Measurements from ENCODE around the gene SEC16A.

Gene SEC16A

DNA sequence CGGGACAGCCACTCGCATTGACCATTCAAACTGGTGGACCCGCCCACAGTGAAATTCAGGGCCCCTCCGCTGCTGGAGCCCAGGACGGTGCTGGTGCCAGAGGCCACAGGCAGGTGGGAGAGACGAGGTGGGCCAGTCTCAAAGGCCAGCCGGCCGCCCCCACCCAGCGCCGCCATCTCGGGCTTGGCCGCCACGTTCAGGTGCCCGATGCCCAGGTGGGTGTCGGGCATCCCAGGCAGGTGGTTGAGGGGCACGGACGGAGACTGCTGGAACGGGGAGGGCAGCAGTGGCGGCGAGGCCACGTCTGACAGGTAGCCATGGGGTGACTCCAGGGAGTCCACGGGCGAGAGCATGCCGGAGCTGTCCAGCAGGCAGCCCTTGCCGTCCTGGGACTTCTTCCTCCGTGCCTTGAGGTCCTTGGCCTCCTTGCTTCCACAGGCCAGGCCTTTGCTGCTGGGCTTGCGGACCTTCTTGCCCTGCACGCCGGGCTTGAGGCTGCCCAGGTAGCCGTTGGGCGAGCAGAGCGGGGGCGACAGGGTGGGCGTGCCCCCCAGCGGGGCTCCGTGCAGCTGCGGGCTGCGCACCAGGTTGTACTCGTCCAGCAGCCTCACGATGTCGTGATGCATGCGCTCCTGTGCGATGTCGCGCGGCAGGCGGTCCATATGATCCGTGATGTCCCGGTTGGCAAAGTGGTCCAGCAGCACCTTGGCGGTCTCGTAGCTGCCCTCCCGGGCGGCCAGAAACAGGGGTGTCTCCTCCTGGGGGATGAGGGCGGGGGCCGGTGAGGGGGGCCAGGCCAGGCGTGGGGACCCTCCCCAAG is 14.2 kb upstream of the SEC16A start:
- no peak overlapping the region for H3K4me3 ChIP-seq (replicated peaks; ENCODE audit: low read depth, low read length)
- no peak for TF ChIP-seq CTCF (IDR thresholded peaks at IDR 0.05; ENCODE audit: low read depth, low read length, missing control alignments)
- DNase-seq (ENCODE audit: extremely low read depth, low read depth), result no peak

DNA sequence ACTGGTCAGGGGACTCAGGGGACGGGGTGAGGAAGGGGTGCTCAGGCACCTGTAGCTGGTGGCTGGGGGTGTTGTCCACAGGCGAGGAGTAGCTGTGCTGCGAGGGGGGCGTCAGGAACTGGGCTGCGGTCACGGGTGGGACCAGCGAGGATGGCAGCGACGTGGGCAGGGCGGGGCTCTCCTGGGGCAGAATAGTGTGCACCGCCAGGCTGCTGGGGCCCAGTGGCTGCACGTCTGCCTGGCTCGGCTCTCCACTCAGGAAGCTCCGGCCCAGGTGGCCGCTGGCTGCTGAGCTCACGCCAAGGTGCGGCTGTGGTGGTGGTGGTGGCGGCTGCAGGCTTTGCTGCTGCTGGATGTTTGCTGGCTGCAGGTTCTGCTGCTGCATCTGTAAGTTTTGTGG is 13.3 kb upstream of the SEC16A start:
- no peak for TF ChIP-seq CTCF (IDR thresholded peaks at IDR 0.05; ENCODE audit: low read depth, low read length, missing control alignments)
- no peak for DNase-seq (ENCODE audit: extremely low read depth, low read depth)
- H3K4me3 ChIP-seq (replicated peaks; ENCODE audit: low read depth, low read length), result no peak overlapping the region

- no peak for TF ChIP-seq CTCF (IDR thresholded peaks at IDR 0.05; ENCODE audit: low read depth, low read length, missing control alignments)
- no peak overlapping the region for H3K4me3 ChIP-seq (replicated peaks; ENCODE audit: low read depth, low read length)
- DNase-seq (ENCODE audit: extremely low read depth, low read depth), result no peak
Measured at GRCh38 chr9:136495238-136495800, 12.5 kb upstream of the SEC16A start.

DNA sequence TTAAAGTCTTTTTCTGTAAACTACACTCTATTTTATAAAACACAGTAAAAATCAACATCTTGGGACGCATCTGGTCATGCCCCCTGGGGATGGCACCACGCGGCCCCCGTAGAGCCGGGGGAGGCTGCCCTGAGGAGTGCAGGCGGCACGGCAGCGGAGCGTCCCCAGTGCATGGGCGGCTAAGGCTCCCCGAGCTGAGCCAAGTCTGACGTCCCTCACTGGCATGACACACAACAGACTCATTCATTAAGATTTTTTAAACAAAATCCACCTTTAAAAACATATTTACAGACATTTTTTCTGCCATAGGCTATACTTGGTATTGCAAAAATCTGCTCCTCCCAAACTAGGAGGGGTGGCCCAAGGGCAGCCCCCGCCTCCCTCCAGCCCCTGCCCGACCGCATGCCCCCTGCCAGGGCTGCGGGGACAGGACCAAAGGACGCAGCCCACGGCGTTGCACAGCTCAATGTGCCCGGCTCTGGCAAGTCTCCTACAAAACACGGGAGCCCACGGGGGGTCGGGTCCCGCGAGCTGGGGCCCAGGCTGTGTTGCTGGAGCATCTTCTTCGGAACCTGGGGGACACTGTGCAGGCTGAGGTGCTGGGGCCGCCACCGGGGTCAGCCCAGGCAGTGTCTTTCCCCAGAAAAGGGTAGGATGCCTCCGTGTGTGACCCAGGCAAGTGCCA is 11.8 kb upstream of the SEC16A start:
- TF ChIP-seq CTCF (IDR thresholded peaks at IDR 0.05; ENCODE audit: low read depth, low read length, missing control alignments), result no peak
- DNase-seq (ENCODE audit: extremely low read depth, low read depth), result no peak
- H3K4me3 ChIP-seq (replicated peaks; ENCODE audit: low read depth, low read length), result no peak overlapping the region

DNA sequence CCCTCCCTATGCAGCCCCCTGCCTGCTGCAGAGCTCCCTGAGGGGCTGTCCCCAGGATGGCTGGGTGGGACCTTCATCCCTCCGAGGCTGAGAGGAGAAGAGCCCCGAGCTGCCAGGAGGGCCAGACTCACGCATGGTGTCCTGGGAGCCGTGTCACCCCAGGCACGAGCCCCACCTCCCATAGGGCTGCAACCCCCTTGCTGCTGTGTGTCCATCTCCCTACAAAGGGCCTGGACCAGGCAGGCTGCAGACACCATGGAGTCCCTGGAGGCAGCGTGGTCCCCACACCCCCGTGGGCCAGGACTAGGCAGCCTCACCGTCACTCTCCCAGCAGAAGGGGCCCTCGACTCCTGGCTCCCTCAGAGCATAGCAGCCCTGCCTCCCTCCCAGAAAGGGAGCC is 11.2 kb upstream of the SEC16A start:
- TF ChIP-seq CTCF (IDR thresholded peaks at IDR 0.05; ENCODE audit: low read depth, low read length, missing control alignments), result no peak
- no peak for DNase-seq (ENCODE audit: extremely low read depth, low read depth)
- H3K4me3 ChIP-seq (replicated peaks; ENCODE audit: low read depth, low read length), result no peak overlapping the region

GRCh38 chr9:136493567-136493971 is 10.7 kb upstream of the SEC16A start:
- DNase-seq (ENCODE audit: extremely low read depth, low read depth), result no peak
- TF ChIP-seq CTCF (IDR thresholded peaks at IDR 0.05; ENCODE audit: low read depth, low read length, missing control alignments), result no peak
- H3K4me3 ChIP-seq (replicated peaks; ENCODE audit: low read depth, low read length), result no peak overlapping the region

All from HFF-Myc (cell line).